Measurements from ENCODE around the gene CNGA3.
"Not testable (repeated sequence)": the region's sequence is repeated elsewhere in the genome, so short reads cannot be mapped to it uniquely, and the experiment has no call there.

The CNGA3 gene

GRCh38 chr2:98346311-98347236 lies at the start of gene CNGA3:
Gene CNGA3 (plus strand): TSS chr2:98346456. CDS start chr2:98369976, 23,520 bp downstream.
- DNase-seq: no peak

DNA sequence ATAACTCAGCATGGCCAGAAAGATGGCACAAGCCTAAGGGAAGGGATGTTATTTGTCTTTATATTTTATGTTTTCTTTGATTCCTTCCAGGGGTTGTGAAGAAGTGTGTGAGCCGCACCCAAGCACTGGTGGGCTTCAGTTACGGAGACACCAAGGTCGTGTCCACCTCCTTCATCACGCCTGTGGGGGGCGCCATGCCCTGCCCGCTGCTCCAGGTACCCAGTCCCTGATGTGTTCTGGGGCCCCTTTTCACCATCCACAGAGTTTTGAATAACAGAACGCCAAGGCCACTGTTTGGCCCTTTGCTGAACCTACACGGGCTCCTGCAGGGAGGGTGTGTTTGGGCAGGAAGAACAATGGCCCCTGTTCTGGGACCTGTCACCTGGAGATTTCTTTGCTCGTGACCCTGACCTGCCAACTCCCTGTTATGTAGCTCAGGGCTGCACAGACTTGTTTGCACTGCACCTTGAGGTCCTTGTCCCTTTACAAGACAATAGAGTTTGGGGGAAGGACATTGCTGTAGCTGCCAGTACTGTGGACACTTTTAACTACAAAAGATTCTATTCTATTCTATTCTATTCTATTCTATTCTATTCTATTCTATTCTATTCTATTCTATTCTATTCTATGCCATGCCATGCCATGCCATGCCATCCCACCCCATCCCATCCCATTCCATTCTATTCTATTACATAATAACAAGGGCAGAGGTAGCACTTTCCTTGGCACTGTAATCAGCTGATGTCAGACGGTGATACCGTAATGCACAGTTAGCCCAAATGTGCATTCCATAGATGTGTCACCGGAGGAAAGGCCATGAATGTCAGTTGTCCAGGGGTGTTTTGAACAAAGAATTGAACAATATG lies 48.2 kb upstream of the CNGA3 start:
- no peak for DNase-seq

- no peak for DNase-seq
These were observed 47.5 kb upstream of the CNGA3 start for GRCh38 chr2:98298683-98299164.

DNA sequence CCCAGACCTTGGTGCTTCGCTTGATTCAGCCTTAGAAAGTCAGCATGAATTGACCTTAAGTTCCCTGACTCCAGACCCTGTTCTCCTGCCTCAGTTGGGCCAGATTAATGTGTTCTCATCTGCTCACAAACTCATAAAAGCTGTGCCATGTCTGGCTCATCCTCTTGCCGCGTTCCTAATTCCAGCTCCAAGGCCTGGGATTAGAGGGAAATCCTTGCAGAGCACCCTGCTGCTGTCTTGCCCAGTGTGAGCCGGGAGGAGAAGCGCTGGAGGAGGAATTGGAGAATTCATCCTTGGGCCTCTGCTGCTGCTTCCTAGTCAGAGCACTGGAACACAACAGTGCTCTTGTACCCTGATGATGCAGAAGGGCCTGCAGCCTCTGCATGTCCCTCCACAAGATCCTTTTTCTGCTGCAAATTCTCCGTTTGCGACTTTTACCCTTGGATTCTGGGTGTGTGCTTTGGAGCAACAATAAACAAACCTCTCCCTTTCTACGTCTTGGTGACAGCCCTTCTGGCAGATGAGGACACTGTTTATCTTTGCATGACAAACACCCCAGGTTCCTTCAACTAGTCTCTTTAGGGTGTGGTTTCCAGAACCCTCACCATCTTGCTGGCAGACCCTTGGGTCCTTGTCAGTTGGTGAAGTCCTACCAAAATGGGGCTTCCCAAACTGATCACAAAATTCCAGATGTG lies 46.9 kb upstream of the CNGA3 start:
- no peak for DNase-seq

- no peak for DNase-seq
These were observed 45.9 kb upstream of the CNGA3 start for GRCh38 chr2:98300141-98300874.

DNA sequence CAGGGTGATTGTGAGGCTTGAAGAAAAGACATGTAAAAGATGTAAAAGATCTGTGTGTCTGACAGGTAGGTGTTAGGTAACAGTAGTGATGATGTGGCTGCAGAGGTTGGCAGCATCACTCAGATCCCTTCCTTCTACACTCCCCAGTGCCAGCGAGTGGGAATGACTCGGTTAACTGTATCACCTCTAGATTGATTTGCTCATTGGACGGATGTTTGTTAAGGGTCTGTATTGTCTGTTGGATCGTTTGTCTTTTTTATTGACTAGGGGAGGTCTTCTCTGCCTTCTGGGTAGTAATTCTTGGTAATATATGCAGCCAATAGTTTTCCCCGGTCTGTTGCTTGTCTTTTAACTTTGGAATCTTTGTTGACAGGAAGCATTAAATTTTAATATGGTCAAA lies 44.8 kb upstream of the CNGA3 start:
- no peak for DNase-seq

DNA sequence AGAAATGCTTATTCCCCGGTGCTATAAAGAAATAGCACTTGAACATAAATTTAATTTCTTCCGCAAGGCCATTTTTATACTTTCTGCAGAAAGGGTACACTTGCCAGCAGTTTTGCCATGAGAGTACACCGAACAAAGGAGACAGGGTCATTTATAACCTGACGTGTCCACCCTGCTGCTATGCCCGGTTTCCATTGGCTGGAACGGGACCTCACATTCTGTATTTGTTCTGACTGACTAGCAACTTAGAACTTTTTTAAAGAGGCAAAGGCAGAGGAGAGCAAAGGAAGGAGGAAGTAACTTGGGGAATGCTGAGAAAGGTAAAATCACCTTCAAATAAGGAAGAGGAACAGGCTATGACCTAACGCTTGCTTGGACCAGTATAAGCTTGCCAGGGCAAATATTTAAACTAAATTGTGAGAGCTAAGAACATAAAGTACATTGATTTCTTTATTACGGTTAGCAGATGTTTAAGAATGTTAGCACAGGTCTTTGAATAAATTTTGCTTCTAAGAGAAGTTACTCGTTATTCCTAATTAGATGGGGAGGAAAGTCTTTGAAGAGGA lies 39.0 kb upstream of the CNGA3 start:
- DNase-seq: not testable (repeated sequence)

DNA sequence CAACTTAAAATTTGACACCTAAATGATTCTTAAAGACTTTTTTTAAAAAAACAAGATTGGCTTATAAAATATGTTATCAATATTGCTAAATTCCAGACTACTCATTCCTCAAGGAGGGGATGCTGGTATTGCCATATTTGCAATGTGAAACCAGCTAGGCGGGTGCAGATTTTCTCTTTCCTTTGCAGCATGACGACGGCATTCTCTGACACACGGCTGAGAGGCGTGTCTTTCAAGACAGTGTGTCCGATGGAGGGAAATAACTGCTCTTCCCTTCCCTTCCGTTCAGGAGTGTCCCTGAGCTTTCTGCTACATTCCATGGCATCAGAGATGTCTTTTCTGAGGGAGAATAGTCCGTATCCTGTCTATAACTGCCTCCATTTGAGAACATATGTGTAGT lies 38.2 kb upstream of the CNGA3 start:
- no peak for DNase-seq

DNA sequence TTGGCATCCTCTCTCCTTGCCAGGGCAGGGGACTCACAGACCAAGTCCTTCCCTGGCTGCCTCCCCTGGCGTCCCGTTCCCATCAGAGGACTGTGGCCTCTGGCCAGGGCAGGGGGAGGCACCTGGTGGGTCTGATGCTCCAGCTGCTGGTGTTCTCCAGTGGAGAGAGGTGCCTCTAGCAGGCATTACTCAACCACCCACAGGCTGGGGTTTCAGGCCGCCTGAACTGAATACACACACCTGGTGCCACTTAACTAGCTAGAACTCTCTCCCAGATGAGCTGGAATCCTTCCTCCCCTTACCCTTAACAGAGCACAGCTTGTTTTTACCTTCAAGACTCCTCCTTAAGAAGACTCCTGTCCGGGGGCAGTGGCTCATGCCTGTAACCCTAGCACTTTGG lies 37.7 kb upstream of the CNGA3 start:
- DNase-seq: no peak

DNA sequence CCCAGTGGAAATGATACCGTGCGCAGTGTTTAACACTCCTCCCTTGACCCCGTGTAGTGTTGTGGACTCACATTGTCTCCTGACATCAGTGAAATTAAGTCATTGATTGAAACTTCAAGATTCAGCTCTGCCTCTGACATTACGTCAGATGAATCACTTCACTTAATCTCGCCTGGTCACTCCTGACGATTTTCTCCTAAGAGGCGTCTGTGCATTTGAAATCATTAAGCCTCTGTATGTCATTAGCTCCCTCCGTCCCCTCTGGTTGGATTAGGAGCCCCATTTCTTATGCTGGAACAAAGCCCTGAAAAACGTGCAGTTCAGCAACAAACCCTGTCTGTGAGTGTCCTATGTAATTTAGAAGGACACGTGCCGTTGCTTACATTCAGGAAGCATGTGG lies 36.7 kb upstream of the CNGA3 start:
- DNase-seq: no peak

DNA sequence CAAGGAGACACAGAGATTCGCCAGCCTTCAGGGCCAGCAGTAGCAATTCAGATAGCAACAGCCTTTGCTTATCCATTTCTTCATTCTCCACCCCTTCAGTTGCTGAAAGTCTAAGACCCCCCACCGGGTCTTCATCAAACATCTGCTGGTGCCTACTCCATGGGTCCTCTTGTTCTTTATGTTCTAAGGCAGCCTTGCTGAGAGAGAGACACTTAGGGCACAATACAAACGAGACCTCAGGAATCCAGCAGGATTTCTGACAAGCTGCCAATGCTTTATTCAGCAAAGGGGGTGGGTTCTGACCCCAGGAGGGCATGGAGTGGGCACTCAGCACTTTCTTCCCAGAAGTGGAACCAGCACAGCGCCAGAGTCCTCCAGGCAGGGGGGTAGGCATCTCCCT lies 36.2 kb upstream of the CNGA3 start:
- no peak for DNase-seq

DNA sequence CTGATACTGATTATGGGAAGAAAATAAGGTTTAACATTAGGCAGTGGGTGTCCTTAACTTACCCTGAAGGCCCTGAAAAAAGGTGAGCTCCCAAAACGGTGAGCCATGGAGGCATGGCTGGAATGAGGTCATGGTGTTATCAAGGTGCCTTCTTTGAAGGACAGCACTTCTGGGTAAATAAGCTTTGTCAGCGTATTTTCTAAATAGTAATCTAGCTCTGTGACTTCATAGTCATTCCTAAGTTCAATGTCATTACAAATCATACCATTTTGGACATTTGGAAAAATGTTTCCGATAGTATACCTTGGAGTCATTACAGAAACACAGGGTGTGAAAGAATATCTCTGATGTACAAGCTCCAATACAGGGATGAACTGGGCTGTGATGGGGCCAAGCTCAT lies 35.2 kb upstream of the CNGA3 start:
- DNase-seq: no peak

DNA sequence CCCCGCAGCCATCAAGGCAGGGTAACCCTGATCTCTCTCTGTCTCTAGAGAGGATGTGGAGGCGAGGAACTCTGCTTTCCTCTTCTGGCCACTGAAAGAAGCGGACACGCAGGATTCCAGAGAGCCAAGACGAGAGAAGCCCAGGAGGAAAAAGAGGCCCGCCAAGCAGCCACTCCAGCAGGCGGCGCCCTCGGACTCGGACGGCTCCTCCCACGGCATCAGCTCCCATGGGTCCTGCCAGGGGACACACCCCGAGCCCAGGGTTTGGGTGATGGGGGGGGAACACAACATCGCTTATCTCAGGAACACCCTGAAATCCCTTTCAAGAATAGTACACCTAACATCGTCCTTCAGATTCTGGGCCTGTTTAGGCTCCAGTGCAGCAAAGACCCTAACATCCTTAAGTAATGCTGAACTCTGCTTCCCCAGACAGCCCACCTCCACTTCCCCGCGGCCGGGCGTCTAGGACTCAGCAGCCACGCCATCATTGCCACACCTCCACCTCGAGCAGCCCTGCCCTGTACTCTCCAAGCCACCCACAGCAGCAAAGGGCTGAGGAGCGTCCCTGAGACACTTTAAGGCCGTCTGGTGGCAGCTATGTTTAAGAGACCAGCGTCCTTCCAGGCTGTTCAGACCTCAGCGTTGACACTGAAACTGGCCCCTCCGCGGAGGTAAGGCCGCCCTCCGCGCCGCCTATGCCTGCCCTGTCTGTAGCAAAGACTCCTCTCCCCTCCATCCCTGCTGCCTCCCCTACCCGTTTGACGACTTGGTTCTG lies 34.3 kb upstream of the CNGA3 start:
- DNase-seq: no peak

DNA sequence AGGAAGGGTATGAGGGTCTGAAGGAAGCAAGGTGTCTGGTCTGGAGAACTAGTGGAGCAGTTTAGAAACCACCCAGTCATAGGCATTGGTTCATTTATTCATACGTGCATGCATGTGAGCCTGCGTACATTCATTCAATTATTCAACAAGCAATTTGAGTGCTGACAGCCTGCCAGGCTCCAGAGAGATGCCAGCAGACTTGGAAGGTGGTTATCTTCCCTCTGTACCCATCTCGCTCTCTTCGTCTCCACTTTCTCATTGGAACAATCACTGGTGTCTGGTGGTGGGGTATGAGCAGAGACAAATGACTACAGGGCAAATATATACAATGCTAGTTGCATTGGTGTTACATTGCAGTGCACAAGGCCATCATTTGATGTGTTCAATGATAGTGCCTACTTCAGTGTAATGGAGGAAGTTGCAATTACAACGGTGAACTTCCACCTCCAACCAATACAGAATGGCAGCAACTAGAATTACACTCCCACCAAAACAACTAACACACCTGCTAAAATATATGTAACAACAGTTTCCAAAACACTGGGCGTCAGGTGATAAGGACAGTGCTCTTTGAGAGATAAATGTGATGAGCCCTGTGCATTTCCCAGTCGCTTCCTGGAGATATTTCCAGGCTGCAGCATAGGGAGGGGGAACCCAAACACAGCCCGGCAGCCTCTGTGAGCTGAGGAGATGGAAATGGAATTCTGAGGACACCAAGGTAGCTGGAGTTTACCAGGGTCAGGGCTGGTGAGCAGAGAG lies 32.6 kb upstream of the CNGA3 start:
- DNase-seq: no peak

- no peak for DNase-seq
These were observed 32.0 kb upstream of the CNGA3 start for GRCh38 chr2:98314251-98314650.

- DNase-seq: no peak
These were observed 30.3 kb upstream of the CNGA3 start for GRCh38 chr2:98315957-98316356.

GRCh38 chr2:98317214-98317613 lies 29.0 kb upstream of the CNGA3 start:
- DNase-seq: no peak

DNA sequence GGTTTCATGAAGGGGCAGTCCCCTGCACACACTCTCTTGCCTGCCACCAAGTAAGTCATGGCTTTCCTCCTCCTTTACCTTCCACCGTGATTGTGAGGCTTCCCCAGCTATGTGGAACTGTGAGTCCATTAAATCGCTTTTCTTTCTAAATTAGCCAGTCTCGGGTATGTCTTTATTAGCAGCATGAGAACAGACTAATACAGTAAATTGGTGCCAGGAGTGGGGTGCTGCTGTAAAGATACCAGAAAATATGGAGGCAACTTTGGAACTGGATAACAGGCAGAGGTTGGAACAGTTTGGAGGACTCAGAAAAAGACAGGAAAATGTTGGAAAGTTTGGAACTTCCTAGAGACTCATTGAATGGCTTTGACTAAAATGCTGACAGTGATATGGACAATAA lies 26.1 kb upstream of the CNGA3 start:
- not testable (repeated sequence) for DNase-seq

GRCh38 chr2:98324181-98324580 lies 22.1 kb upstream of the CNGA3 start:
- DNase-seq: no peak

- no peak for DNase-seq
These were observed 18.5 kb upstream of the CNGA3 start for GRCh38 chr2:98327776-98328175.

Data from stimulated activated CD4-positive, alpha-beta T cell treated with anti-CD3 and anti-CD28 coated beads, Interleukin-4, amount 100 ng/mL, for 24 hours (primary cell).